Heart left ventricle (tissue), 16 donors: ENCODE measurements around the gene TOP1. TPM values are rescaled to one million over a fixed set of nuclear protein-coding genes. Genes with fewer than 3 reads are reported as not detected.
"Not testable (repeated sequence)": the region's sequence is repeated elsewhere in the genome, so short reads cannot be mapped to it uniquely, and the experiment has no call there.

Source experiments
- ATAC-seq, 4 donors: fragments of 200-7000 bp; cut with Tn5 transposase; one replicate each; pipeline ENCODE4 v1.9.1; 2020 to 2022; ENCODE audit warnings: moderate library complexity in 4 of 4, mild to moderate bottlenecking in 3 of 4, moderate number of reproducible peaks in 1 of 4
- DNase-seq, 5 donors: peaks; one replicate each; pipeline ENCODE4 v3.0.0-alpha.2; 2020
- H3K27ac ChIP-seq, 12 donors: fragments of 200-600 bp; sonication (generic) in 4 of 12; one replicate each; pipeline versions ENCODE4 v1.5.0 to v1.8.0; 2016 to 2022; ENCODE audit warnings: mild to moderate bottlenecking in 2 of 12
- H3K27me3 ChIP-seq, 9 donors: fragments of 200-600 bp; sonication (generic) in 2 of 9; one replicate each; pipeline versions ENCODE4 v1.5.1 to v1.8.0; 2016 to 2022; ENCODE audit warnings: mild to moderate bottlenecking in 3 of 9
- H3K36me3 ChIP-seq, 9 donors: fragments of 200-600 bp; sonication (generic) in 2 of 9; one replicate each; pipeline versions ENCODE4 v1.5.0 to v1.8.0; 2018 to 2022; ENCODE audit warnings: mild to moderate bottlenecking in 2 of 9
- H3K4me1 ChIP-seq, 12 donors: fragments of 200-600 bp; sonication (generic) in 4 of 12; one replicate each; pipeline versions ENCODE4 v1.5.0 to v1.8.0; 2016 to 2022; ENCODE audit warnings: mild to moderate bottlenecking in 3 of 12
- H3K4me3 ChIP-seq, 12 donors: fragments of 200-600 bp; sonication (generic) in 4 of 12; one replicate each; pipeline versions ENCODE4 v1.5.0 to v1.8.0; 2017 to 2022; ENCODE audit warnings: mild to moderate bottlenecking in 9 of 12, moderate library complexity in 4 of 12
- H3K9me3 ChIP-seq, 12 donors: fragments of 200-600 bp; sonication (generic) in 4 of 12; one replicate each; pipeline versions ENCODE4 v1.5.0 to v1.8.0; 2016 to 2022; ENCODE audit warnings: mild to moderate bottlenecking in 1 of 12
- POLR2A ChIP-seq, 2 donors: fragments of 450-650 bp; IDR thresholded peaks; one replicate each; pipeline ENCODE4 v1.6.1; 2017; ENCODE audit warnings: antibody characterized with exemption in 2 of 2, mild to moderate bottlenecking in 2 of 2, moderate library complexity in 2 of 2
- WGBS, 4 donors: extraction: QIAGEN DNeasy Blood & Tissue Kit in 2 of 4; methylation state at CpG; one replicate each; pipeline versions ENCODE4 v1.1.5 to v1.1.7; 2013 to 2018; 5-methylcytosine and 5-hydroxymethylcytosine counted together
- intact Hi-C, 10 donors: fragments of 100-400 bp; cut with DNase I; formaldehyde crosslinking; loops; one replicate each; pipeline versions ENCODE4 v1.11.1 to v1.14.2; 2022
- polyA plus RNA-seq, 2 donors: library from polyadenylated mRNA; stranded (reverse); fragments of 200-250 nt; gene quantifications; one replicate each; pipeline ENCODE4 v1.2.3, GENCODE V29; 2013
- total RNA-seq, 9 donors: library from RNA; depleted of rRNA in 2 of 9; stranded (reverse); fragments of >200 nt in 2 of 9; fragmentation: NEBNext Ultra II Directional in 3 of 9; extraction: Animal tissue kit (Norgen Biotek cat#: 25700) in 3 of 9; gene quantifications; one replicate each; pipeline versions ENCODE4 v1.1.0 to v1.2.4, GENCODE V29; 2016 to 2023
- TF ChIP-seq, protein P1 (sequence below), 12 donors: fragments of 200-600 bp; sonication (generic) in 4 of 12; IDR thresholded peaks; one replicate each; pipeline versions ENCODE4 v1.5.0 to v1.8.0; 2018 to 2022; ENCODE audit warnings: antibody characterized with exemption in 12 of 12, mild to moderate bottlenecking in 5 of 12
- donor health status: ischemic (EF 13 %, LVEDD 7.1; RV severe dilation, severe dysfunction).
- donor health status: healthy with polysubstance abuse.
- donor health status: DM: no; HTN: yes; CAD: no.
- donor health status: DM: no; HTN: no; CAD: no.
- donor health status: ischemic (EF 25% LVEDD 6.9; RV normal size, moderate dysfunction).
- donor health status: ischemic (EF 25% LVEDD 5.7; RV mildly dilated, moderate dysfunction).
- donor health status: healthy.
- donor health status: DM: yes; HTN: yes; CAD: no.
- donor health status: ischemic (EF 35%, LVEDD 5.7; RV mildly dilated, moderate dysfunction).
- donor health status: nonischemic (EF 11% LVEDD 7.7; RV severe dilation, severe dysfunction).
- donor health status: DM: yes; HTN: yes; CAD: no.
- donor health status: PGD.
- donor health status: ischemic (EF 29% LVEDD 5.4; RV normal size, mild dysfunction).
- donor health status: nonischemic (EF 23%, LVEDD 6.1; RV moderate dilation, normal function).

Gene TOP1
- total and polyA plus RNA-seq, 11 donors = 11.6 to 32.3 (median 21.4) TPM

DNA sequence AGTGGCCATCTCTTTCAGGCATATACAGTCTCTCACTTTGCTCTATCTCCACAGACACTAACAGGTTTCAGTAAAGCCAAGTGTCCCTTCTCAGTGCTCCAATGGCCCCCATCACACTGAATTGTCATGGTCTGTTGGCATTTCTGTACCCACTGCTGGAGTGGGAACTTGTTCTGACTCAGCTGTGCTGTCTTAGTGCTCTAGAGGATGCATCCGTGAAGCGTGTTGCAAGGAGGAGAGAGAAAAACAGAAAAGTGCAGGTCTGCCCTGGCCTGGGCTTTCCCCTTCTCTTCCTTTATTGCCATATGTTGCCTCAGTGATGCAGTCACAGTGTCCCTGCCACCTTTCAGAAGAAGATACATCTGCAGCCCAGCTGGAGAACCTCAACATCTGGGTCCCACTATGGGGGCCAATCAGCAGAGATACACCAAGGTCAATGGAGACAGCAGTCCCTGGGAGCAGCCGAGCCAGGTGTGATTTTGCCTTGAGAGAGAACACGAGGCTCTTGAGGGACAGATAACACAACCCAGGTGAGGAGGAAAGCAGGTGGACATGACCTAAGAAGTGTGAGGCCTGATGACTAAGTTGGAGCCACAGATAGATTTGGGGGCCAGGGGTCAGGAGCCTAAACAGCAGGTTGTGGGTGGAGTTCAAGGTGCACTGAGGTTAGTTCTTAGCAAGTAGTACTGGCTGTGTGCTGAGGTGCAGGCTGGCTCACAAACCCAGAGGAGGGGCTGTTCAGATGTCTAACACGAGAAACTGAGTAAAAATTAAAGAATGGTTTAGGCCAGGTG is 103.2 kb downstream of the TOP1 start:
- Histone ChIP-seq H3K27ac (no peak overlapping the region), H3K36me3 (peaks cover 0 to 3% (median 0%) of the 10 kb centered on the region in 9 donors), H3K4me3 (no peak overlapping the region), H3K27me3 (no peaks in the 10 kb centered on the region), H3K4me1 (peaks cover 0 to 19% (median 9%) of the 10 kb centered on the region in 12 donors), H3K9me3 (no peaks in the 10 kb centered on the region)
- ATAC-seq (no peak), DNase-seq (no peak)
- TF ChIP-seq, protein P1, sequence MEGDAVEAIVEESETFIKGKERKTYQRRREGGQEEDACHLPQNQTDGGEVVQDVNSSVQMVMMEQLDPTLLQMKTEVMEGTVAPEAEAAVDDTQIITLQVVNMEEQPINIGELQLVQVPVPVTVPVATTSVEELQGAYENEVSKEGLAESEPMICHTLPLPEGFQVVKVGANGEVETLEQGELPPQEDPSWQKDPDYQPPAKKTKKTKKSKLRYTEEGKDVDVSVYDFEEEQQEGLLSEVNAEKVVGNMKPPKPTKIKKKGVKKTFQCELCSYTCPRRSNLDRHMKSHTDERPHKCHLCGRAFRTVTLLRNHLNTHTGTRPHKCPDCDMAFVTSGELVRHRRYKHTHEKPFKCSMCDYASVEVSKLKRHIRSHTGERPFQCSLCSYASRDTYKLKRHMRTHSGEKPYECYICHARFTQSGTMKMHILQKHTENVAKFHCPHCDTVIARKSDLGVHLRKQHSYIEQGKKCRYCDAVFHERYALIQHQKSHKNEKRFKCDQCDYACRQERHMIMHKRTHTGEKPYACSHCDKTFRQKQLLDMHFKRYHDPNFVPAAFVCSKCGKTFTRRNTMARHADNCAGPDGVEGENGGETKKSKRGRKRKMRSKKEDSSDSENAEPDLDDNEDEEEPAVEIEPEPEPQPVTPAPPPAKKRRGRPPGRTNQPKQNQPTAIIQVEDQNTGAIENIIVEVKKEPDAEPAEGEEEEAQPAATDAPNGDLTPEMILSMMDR (IDR thresholded peaks at IDR 0.05) = no peak
- TF ChIP-seq POLR2A (IDR thresholded peaks at IDR 0.05) = no peak
- 83 to 91% (median 87%) methylated on average over 5 of the region's 5 CpGs for WGBS, 4 donors
- intact Hi-C loops = loop anchor here in 2 of 10 donors (10.0 kb wide), 3 partner anchors 203 to 283 kb away; no protein-coding TSS in a partner anchor

DNA sequence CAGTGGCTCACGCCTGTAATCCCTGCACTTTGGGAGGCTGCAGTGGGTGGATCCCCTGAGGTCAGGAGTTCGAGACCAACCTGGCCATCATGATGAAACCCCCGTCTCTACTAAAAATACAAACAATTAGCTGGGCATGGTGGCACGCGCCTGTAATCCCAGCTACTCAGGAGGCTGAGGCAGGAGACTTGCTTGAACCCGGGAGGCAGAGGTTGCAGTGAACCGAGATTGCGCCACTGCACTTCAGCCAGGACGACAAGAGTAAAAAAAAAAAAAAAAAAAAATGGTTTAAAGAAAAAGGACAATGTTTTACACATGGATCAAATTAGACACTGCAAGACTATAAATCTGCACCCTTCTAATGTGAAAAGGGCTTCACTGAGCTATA is 103.8 kb downstream of the TOP1 start:
- DNase-seq, H3K36me3 ChIP-seq, H3K27ac ChIP-seq, H3K27me3 ChIP-seq, H3K9me3 ChIP-seq, H3K4me3 ChIP-seq, ATAC-seq: not testable (repeated sequence)
- intact Hi-C loops = loop anchor here in 2 of 10 donors (10.0 kb wide), 3 partner anchors 202 to 282 kb away; no protein-coding TSS in a partner anchor
- peaks cover 0 to 19% (median 9%) of the 10 kb centered on the region in 12 donors for H3K4me1 ChIP-seq
- 91 to 97% (median 92%) methylated on average over 9 of the region's 9 CpGs for WGBS, 4 donors

DNA sequence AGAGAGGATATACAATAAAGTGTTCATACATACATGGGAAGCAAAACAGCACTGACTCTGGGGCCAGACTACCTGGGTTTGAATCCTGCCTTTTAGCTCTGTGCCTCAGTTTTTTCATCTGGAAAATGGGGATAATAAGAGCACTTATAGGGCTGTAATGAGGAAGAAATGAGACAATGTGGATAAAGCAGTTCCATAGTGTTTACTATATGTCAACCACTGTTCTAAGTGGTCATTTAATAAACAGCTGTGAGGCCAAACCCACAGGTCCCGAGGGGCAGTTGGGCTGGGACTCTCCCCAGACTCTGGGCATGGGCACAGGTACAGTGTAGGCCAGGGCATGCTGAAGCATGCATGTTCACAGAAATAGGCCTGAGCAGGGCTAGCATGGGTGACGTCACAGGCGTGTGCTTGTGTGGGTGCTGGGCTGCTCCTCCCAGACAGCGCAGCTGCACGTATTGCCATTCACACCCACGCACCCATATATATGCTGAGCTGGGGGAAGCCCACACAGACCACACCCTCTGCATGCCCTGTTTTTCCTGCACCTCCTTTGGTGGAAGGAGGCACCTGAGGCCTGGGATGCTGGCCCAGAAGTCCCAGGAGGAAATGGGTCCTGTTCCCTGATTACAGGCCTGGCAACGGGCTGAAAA is 105.2 kb downstream of the TOP1 start:
- peaks cover 0 to 4% (median 0%) of the 10 kb centered on the region in 9 donors for H3K27me3 ChIP-seq
- no peak overlapping the region for H3K4me3 ChIP-seq
- H3K9me3 ChIP-seq = no peaks in the 10 kb centered on the region
- no peak overlapping the region for H3K27ac ChIP-seq
- peaks cover 0 to 21% (median 13%) of the 10 kb centered on the region in 12 donors for H3K4me1 ChIP-seq
- H3K36me3 ChIP-seq = no peaks in the 10 kb centered on the region
- TF ChIP-seq POLR2A (IDR thresholded peaks at IDR 0.05) = no peak
- TF ChIP-seq, protein P1 (IDR thresholded peaks at IDR 0.05) = no peak
- ATAC-seq (no peak), DNase-seq (no peak)
- intact Hi-C loops = loop anchor here in 3 of 10 donors (2.0 to 10.0 kb wide), 5 partner anchors 39 to 281 kb away; partner anchors contain the start of gene LPIN3 (in 1 of the 3)
- 85 to 89% (median 87%) methylated on average over 5 to 7 of the region's 7 CpGs for WGBS, 4 donors

DNA sequence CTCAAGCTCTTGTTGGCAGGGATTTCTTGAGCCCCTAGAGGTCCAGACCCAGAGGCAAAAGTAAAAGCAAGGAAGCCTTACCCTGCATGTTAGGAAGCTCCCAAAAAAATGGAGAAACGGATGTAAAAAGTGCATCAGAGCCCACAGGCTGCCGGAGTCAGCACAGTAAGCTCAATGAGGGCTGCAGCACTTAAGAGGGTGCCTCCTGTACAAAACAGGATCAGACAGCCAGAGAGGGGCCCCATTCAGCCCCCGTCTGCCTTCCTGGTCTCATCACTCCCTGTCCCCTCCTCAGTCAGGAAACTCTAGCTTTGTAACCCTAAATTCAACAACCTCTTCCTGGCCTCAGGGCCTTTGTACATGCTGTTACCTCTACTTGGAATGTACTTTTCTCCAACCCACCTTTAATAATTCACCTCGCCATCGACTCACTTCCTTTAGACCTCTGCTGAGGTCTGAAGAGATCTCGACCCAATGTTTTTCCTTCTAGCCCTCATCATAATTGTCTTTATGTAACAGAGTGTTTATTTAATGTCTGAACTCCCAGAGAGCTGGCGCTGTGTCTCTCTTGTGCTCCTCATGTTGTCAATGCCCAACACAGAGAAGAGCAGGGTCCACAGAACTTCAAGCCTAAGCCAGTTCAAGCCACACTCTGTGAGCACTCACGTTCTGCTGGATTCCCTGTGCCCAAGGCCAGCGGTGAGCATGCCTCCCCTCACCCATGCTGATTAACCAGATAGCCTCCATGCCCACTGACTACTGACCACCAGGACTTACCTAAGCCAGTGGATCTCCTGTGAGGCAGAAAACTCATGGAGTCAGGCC is 106.0 kb downstream of the TOP1 start:
- intact Hi-C loops = loop anchor here in 6 of 10 donors (1.0 to 10.0 kb wide), 12 partner anchors 38 to 558 kb away; partner anchors contain the start of genes LPIN3 (in 2 of the 6) and ZHX3 (in 1 of the 6)
- no peak for DNase-seq

More for the DNA sequence above, 106.0 kb downstream of the TOP1 start:
- Histone ChIP-seq H3K4me3 (no peak overlapping the region), H3K27me3 (peaks cover 0 to 4% (median 0%) of the 10 kb centered on the region in 9 donors), H3K27ac (no peak overlapping the region), H3K4me1 (peaks cover 0 to 28% (median 20%) of the 10 kb centered on the region in 12 donors), H3K9me3 (no peaks in the 10 kb centered on the region), H3K36me3 (no peaks in the 10 kb centered on the region)
- no peak for ATAC-seq
- 87 to 92% (median 90%) methylated on average over 9 of the region's 9 CpGs for WGBS, 4 donors
- no peak for TF ChIP-seq POLR2A (IDR thresholded peaks at IDR 0.05)
- TF ChIP-seq, protein P1 (IDR thresholded peaks at IDR 0.05) = no peak
